Endothelial cell of umbilical vein (primary cell): Measurements from ENCODE around the gene GSK3A. TPM values are rescaled to one million over a fixed set of nuclear protein-coding genes. Genes with fewer than 3 reads are reported as not detected.

Experiments used
- BruUV-seq: library from RNA; stranded (reverse); fragments of 400-500 nt; replicated peaks from 2 replicates; lab custom pipeline; 2021; lab: Mats Ljungman, UMichigan
- CTCF ChIA-PET: fragments of 300-600, 350-600 bp; sonication (Branson Sonifier 250); formaldehyde crosslinking; loops from one replicate; lab custom pipeline; 2021; ENCODE audit warnings: antibody characterized with exemption, inconsistent platforms; lab: Charles Lee
- POLR2A ChIA-PET: fragments of 300-600, 350-600 bp; sonication (Branson Sonifier 250); formaldehyde crosslinking; loops from one replicate; lab custom pipeline; 2021; ENCODE audit warnings: antibody characterized with exemption, inconsistent platforms; lab: Charles Lee
- DNase-seq: peaks from one replicate; pipeline ENCODE4 v3.0.0-alpha.2; 2011; ENCODE audit warnings: low read depth, low spot score
- FAIRE-seq: peaks from 2 replicates; lab custom pipeline; 2011; peaks lifted over from hg19 to GRCh38; lab: Jason Lieb, UNC
- H2AFZ ChIP-seq: 2 replicates; pipeline ENCODE4 v1.6.0; 2012; ENCODE audit warnings: low read depth, low read length, control low read depth, inconsistent platforms
- H3K27ac ChIP-seq: 2 replicates; pipeline ENCODE4 v1.5.1; 2011; ENCODE audit warnings: low read depth, mild to moderate bottlenecking, control low read depth, low read length, moderate library complexity; ENCODE audit not compliant: insufficient read depth
- H3K27me3 ChIP-seq, 2 experiments: 2 replicates each; pipeline versions ENCODE4 v1.6.0 to v1.6.1; 2011; ENCODE audit warnings: low read length in 2 of 2, mixed read lengths in 1 of 2; ENCODE audit not compliant: control insufficient read depth in 2 of 2, insufficient read depth in 2 of 2
- H3K36me3 ChIP-seq, 2 experiments: 2 replicates in 1 of 2; 3 replicates in 1 of 2; pipeline ENCODE4 v1.5.1; 2011; ENCODE audit warnings: low read length in 2 of 2, mild to moderate bottlenecking in 1 of 2, moderate library complexity in 1 of 2; ENCODE audit not compliant: control insufficient read depth in 2 of 2, insufficient read depth in 2 of 2; ENCODE audit errors: extremely low read depth in 1 of 2
- H3K4me1 ChIP-seq: 3 replicates; pipeline ENCODE4 v1.5.1; 2011; ENCODE audit warnings: mild to moderate bottlenecking, low read length; ENCODE audit not compliant: control insufficient read depth, insufficient read depth; ENCODE audit errors: extremely low read depth
- H3K4me2 ChIP-seq: 2 replicates; pipeline ENCODE4 v1.6.1; 2011; ENCODE audit warnings: low read length, control low read depth, mixed read lengths; ENCODE audit not compliant: insufficient read depth
- H3K4me3 ChIP-seq, 3 experiments: fragments of 200-600 bp in 1 of 3; sonication (generic), shearing (Covaris generic) in 1 of 3; replicated peaks in 1 of 3; 2 replicates each; pipeline ENCODE4 v1.5.1; 2011 to 2016; ENCODE audit warnings: control low read depth in 3 of 3, low read length in 3 of 3, mild to moderate bottlenecking in 2 of 3, inconsistent platforms in 1 of 3, low read depth in 1 of 3, moderate library complexity in 1 of 3; ENCODE audit not compliant: insufficient read depth in 1 of 3
- H3K79me2 ChIP-seq: 2 replicates; pipeline ENCODE4 v1.6.0; 2012; ENCODE audit warnings: low read length, inconsistent platforms; ENCODE audit not compliant: control insufficient read depth, insufficient read depth
- H3K9ac ChIP-seq: replicated peaks from 2 replicates; pipeline ENCODE3; 2011; ENCODE audit warnings: low read length, control low read depth; ENCODE audit not compliant: insufficient read depth; ENCODE audit errors: extremely low read depth
- H3K9me1 ChIP-seq: replicated peaks from 3 replicates; pipeline ENCODE4 v1.6.0; 2011; ENCODE audit warnings: mild to moderate bottlenecking, low read length; ENCODE audit not compliant: control insufficient read depth, insufficient read depth; ENCODE audit errors: extremely low read depth
- H3K9me3 ChIP-seq: replicated peaks from 2 replicates; pipeline ENCODE4 v1.5.1; 2012; ENCODE audit warnings: low read length, inconsistent platforms; ENCODE audit not compliant: control insufficient read depth, insufficient read depth
- H4K20me1 ChIP-seq: replicated peaks from 2 replicates; pipeline ENCODE3; 2011; ENCODE audit warnings: mild to moderate bottlenecking, low read length; ENCODE audit not compliant: control insufficient read depth, insufficient read depth; ENCODE audit errors: extremely low read depth
- CTCF ChIP-seq, 2 donors: IDR thresholded peaks; 1 replicate in 1 of 2; 2 replicates in 1 of 2; pipeline ENCODE4 v1.5.1; 2011; ENCODE audit warnings: low read length in 2 of 2, mild to moderate bottlenecking in 2 of 2, moderate library complexity in 2 of 2, control low read depth in 1 of 2, inconsistent platforms in 1 of 2, low read depth in 1 of 2; ENCODE audit not compliant: insufficient read depth in 1 of 2; ENCODE audit errors: extremely low read depth in 1 of 2
- EZH2 ChIP-seq: IDR thresholded peaks from 2 replicates; pipeline ENCODE4 v1.6.1; 2012; ENCODE audit warnings: borderline replicate concordance, low read depth, mild to moderate bottlenecking, moderate library complexity, low read length, inconsistent platforms; ENCODE audit not compliant: severe bottlenecking
- FOS ChIP-seq: IDR thresholded peaks from 2 replicates; pipeline ENCODE4 v1.6.1; 2011; ENCODE audit warnings: mild to moderate bottlenecking, low read length, moderate library complexity, borderline replicate concordance; ENCODE audit not compliant: insufficient read depth
- GATA2 ChIP-seq: IDR thresholded peaks from 2 replicates; pipeline ENCODE4 v1.7.0; 2011; ENCODE audit warnings: low read depth, mild to moderate bottlenecking, moderate library complexity, mixed read lengths, low read length; ENCODE audit not compliant: insufficient read length, insufficient read depth
- JUN ChIP-seq: IDR thresholded peaks from 2 replicates; pipeline ENCODE4 v1.6.1; 2011; ENCODE audit warnings: borderline replicate concordance, low read depth; ENCODE audit not compliant: insufficient read length, insufficient read depth
- MAX ChIP-seq: IDR thresholded peaks from 2 replicates; pipeline ENCODE4 v1.6.1; 2011; ENCODE audit not compliant: insufficient read depth, insufficient read length
- MYC ChIP-seq: IDR thresholded peaks from one replicate; pipeline ENCODE4 v1.6.1; 2011; ENCODE audit warnings: mild to moderate bottlenecking, low read depth, low read length
- POLR2A ChIP-seq: IDR thresholded peaks from 2 replicates; pipeline ENCODE4 v1.6.1; 2012; ENCODE audit warnings: low read depth, mild to moderate bottlenecking, control low read depth, low read length
- POLR2AphosphoS5 ChIP-seq: IDR thresholded peaks from 2 replicates; pipeline ENCODE4 v1.6.1; 2012; ENCODE audit warnings: low read depth, mild to moderate bottlenecking, control low read depth, low read length, moderate library complexity; ENCODE audit not compliant: insufficient read depth
- dilution Hi-C: fragments of 300-500 bp; cut with MboI; formaldehyde crosslinking; loops from one replicate; pipeline ENCODE4 v1.15.0; 2019; ENCODE audit warnings: low sequenced_read_pairs; ENCODE audit not compliant: extremely low pct_ligation_motif_present
- intact Hi-C: fragments of 100-400 bp; cut with micrococcal nuclease; formaldehyde crosslinking; loops from one replicate; pipeline ENCODE4 v1.10.0; 2022
- polyA plus RNA-seq, 4 experiments: library from polyadenylated mRNA; depleted of rRNA in 3 of 4; stranded (reverse) in 3 of 4; unstranded in 1 of 4; fragments of >200 nt; gene quantifications; 2 replicates each; pipeline versions ENCODE4 v1.2.1 to v1.2.3, GENCODE V29; 2011 to 2012; ENCODE audit warnings: missing spikeins in 1 of 4
- total RNA-seq: library from RNA; stranded (reverse); gene quantifications from 2 replicates; pipeline ENCODE4 v1.2.3, GENCODE V29; 2021

GSK3A gene
- total and polyA plus RNA-seq, 2 donors (not counting 3 experiments of a cell fraction or from before 2014, with no cell fraction given), result 49.5 to 73.7 TPM

- H3K4me1 ChIP-seq, result peaks cover 24% of the 10 kb centered on the region
- intact Hi-C loops (loop anchor here (1.0 kb wide), 1 partner anchor 22 kb away; the partner anchor contains the start of gene GSK3A), dilution Hi-C loops (no loop called here)
- TF ChIP-seq FOS, result no peak
- no peak for TF ChIP-seq MYC
- TF ChIP-seq POLR2A, result no peak
- TF ChIP-seq GATA2, result no peak
- TF ChIP-seq MAX, result no peak
- peaks cover 48% of the 10 kb centered on the region for H3K79me2 ChIP-seq
- DNase-seq (peak; percentile 12), FAIRE-seq (no peak)
- CTCF ChIA-PET, result interaction anchor here (1.0 to 1.5 kb wide), 4 partner anchors 13 to 59 kb away, joined by 4 to 5 read pairs (median 4); partner anchors contain the start of gene GSK3A
- H3K36me3 ChIP-seq, result peaks cover 10 to 13% of the 10 kb centered on the region in 2 experiments
- peak overlapping the region; percentile 63 to 90 (median 83) for H3K4me3 ChIP-seq
- H3K4me2 ChIP-seq, result peak overlapping the region; percentile 90
- no peaks in the 10 kb centered on the region for H3K27me3 ChIP-seq
- peak overlapping the region; percentile 17 for H2AFZ ChIP-seq
- H3K9ac ChIP-seq, result peak overlapping the region; percentile 93
- no peaks in the 10 kb centered on the region for H3K9me1 ChIP-seq
- no peaks in the 10 kb centered on the region for H4K20me1 ChIP-seq
- peak overlapping the region; percentile 54 for H3K27ac ChIP-seq
- no peaks in the 10 kb centered on the region for H3K9me3 ChIP-seq
- no TSS peak for BruUV-seq
- POLR2A ChIA-PET, result no interaction called here
Measured at GRCh38 chr19:42220751-42221097, 21.7 kb downstream of the GSK3A start.

GRCh38 chr19:42219812-42220750 is 22.3 kb downstream of the GSK3A start, which contains the start of gene ZNF526:
ZNF526 (plus strand) TSS chr19:42220312; CDS start chr19:42224404, 4,092 bp downstream.
- H3K36me3 ChIP-seq, result peaks cover 10 to 14% of the 10 kb centered on the region in 2 experiments
- H3K79me2 ChIP-seq, result peaks cover 50% of the 10 kb centered on the region
- no peaks in the 10 kb centered on the region for H3K9me1 ChIP-seq
- BruUV-seq, result TSS peak; percentile 53
- H2AFZ ChIP-seq, result peak within 1 kb of the TSS; percentile 62
- intact Hi-C loops (loop anchor here (1.0 kb wide), 1 partner anchor 22 kb away; the partner anchor contains the start of gene GSK3A), dilution Hi-C loops (no loop called here)
- H3K9ac ChIP-seq, result peak within 1 kb of the TSS; percentile 93
- ChIA-PET POLR2A (no interaction called here), CTCF (interaction anchor here (0.6 to 1.5 kb wide), 6 partner anchors 13 to 88 kb away, joined by 3 to 5 read pairs (median 4); partner anchors contain the start of genes GSK3A and POU2F2)
- H3K4me2 ChIP-seq, result peak within 1 kb of the TSS; percentile 90
- H4K20me1 ChIP-seq, result no peaks in the 10 kb centered on the region
- TF ChIP-seq GATA2 (peak; percentile 46), POLR2A (peak; percentile 74), FOS (no peak), MAX (peak; percentile 74), CTCF (IDR thresholded peaks at IDR 0.05; ENCODE audit: extremely low read depth in 1 of 2, insufficient read depth in 1 of 2, low read depth in 1 of 2, low read length in 2 of 2) (no peak), JUN (no peak), MYC (no peak), EZH2 (no peak), POLR2AphosphoS5 (peak; percentile 85)
- no peaks in the 10 kb centered on the region for H3K9me3 ChIP-seq
- FAIRE-seq, result peak; percentile 97
- H3K27ac ChIP-seq, result peak within 1 kb of the TSS; percentile 54
- H3K4me3 ChIP-seq, result peak within 1 kb of the TSS; percentile 63 to 90 (median 83)
- peaks cover 24% of the 10 kb centered on the region for H3K4me1 ChIP-seq
- peak; percentile 99 for DNase-seq
- no peaks in the 10 kb centered on the region for H3K27me3 ChIP-seq
